GM18519 (cell line): Measurements from ENCODE around the gene MARCHF3.
"Not testable (repeated sequence)": the region's sequence is repeated elsewhere in the genome, so short reads cannot be mapped to it uniquely, and the experiment has no call there.

Experiments
- ATAC-seq: cut with Tn5 transposase; IDR thresholded peaks from one replicate; pipeline ENCODE4 v1.9.1; 2021; ENCODE audit warnings: mild to moderate bottlenecking, moderate library complexity; ENCODE audit not compliant: unreplicated experiment, low FRiP score

The MARCHF3 gene

GRCh38 chr5:126925482-126925881, 104.9 kb downstream of the MARCHF3 start:
- ATAC-seq = no peak

GRCh38 chr5:126924331-126925033, 105.9 kb downstream of the MARCHF3 start:
- ATAC-seq = no peak

- ATAC-seq = no peak
These were observed 108.9 kb downstream of the MARCHF3 start for GRCh38 chr5:126921241-126922091.

GRCh38 chr5:126920291-126920690, 110.1 kb downstream of the MARCHF3 start:
- ATAC-seq = no peak

- no peak for ATAC-seq
These were observed 110.8 kb downstream of the MARCHF3 start for GRCh38 chr5:126919566-126919965.

- ATAC-seq = no peak
These were observed 111.8 kb downstream of the MARCHF3 start for GRCh38 chr5:126918615-126918957.

GRCh38 chr5:126917918-126918614, 112.3 kb downstream of the MARCHF3 start:
- no peak for ATAC-seq

- ATAC-seq = no peak
These were observed 114.9 kb downstream of the MARCHF3 start for GRCh38 chr5:126915496-126915895.

GRCh38 chr5:126914801-126915436, 115.4 kb downstream of the MARCHF3 start:
- ATAC-seq = no peak

GRCh38 chr5:126912616-126913200, 117.7 kb downstream of the MARCHF3 start:
- no peak for ATAC-seq

GRCh38 chr5:126911986-126912385, 118.4 kb downstream of the MARCHF3 start:
- no peak for ATAC-seq

- no peak for ATAC-seq
These were observed 120.5 kb downstream of the MARCHF3 start for GRCh38 chr5:126909856-126910255.

GRCh38 chr5:126904407-126904806, 126.0 kb downstream of the MARCHF3 start:
- ATAC-seq = not testable (repeated sequence)

- no peak for ATAC-seq
These were observed 129.6 kb downstream of the MARCHF3 start for GRCh38 chr5:126900796-126901195.

GRCh38 chr5:126899476-126899875, 130.9 kb downstream of the MARCHF3 start:
- ATAC-seq = no peak

GRCh38 chr5:126897851-126898630, 132.3 kb downstream of the MARCHF3 start:
- ATAC-seq = no peak

- ATAC-seq = no peak
These were observed 134.1 kb downstream of the MARCHF3 start for GRCh38 chr5:126896170-126896702.

- ATAC-seq = not testable (repeated sequence)
These were observed 134.6 kb downstream of the MARCHF3 start for GRCh38 chr5:126895712-126896111.

- not testable (repeated sequence) for ATAC-seq
These were observed 139.9 kb downstream of the MARCHF3 start for GRCh38 chr5:126890414-126890813.
